22Rv1 (cell line): ENCODE measurements around the gene ZDHHC11B.
"Not testable (repeated sequence)": the region's sequence is repeated elsewhere in the genome, so short reads cannot be mapped to it uniquely, and the experiment has no call there.

Experiments used
- CTCF ChIP-seq: fragments of 450-650 bp; IDR thresholded peaks from 2 replicates; pipeline ENCODE4 v1.5.1; 2017; ENCODE audit warnings: mild to moderate bottlenecking
- ZFX ChIP-seq: fragments of 450-650 bp; IDR thresholded peaks from 2 replicates; pipeline ENCODE4 v1.6.1; 2017; ENCODE audit warnings: antibody characterized with exemption, borderline replicate concordance

- TF ChIP-seq CTCF, ZFX: not testable (repeated sequence)
These were observed 9.5 kb downstream of the ZDHHC11B start for GRCh38 chr5:774854-775505.
